Posterior vena cava (tissue), 2 donors: ENCODE data around the gene BPIFB6. TPM values are rescaled to one million over a fixed set of nuclear protein-coding genes. Genes with fewer than 3 reads are reported as not detected.

ENCODE experiments used
- total RNA-seq, 2 donors: library from RNA; stranded (reverse); fragmentation: NEBNext Ultra II Directional; extraction: Animal tissue kit (Norgen Biotek cat#: 25700); gene quantifications; one replicate each; pipeline ENCODE4 v1.2.1, GENCODE V29; 2021
- donor health status: DM: yes; HTN: yes; CAD: no.
- donor health status: DM: yes; HTN: yes; CAD: no.

The BPIFB6 gene
- total RNA-seq, 2 donors from 2014 or later, result not detected

Other genes starting within 250 kb of the BPIFB6 start
- gene MAPRE1, start 211.7 kb upstream of the BPIFB6 start, total RNA-seq, result 100 to 1,000 TPM; 127 to 141 TPM
- gene EFCAB8, start 172.7 kb upstream of the BPIFB6 start, total RNA-seq, result under 1 TPM; 0.28 to 0.81 TPM
- not detected for gene SUN5, start 27.2 kb upstream of the BPIFB6 start, total RNA-seq
- not detected for gene BPIFB2, start 23.9 kb upstream of the BPIFB6 start, total RNA-seq
- not detected for gene BPIFB3, start 22.3 kb downstream of the BPIFB6 start, total RNA-seq
- not detected for gene BPIFB4, start 48.0 kb downstream of the BPIFB6 start, total RNA-seq
- gene BPIFA2, start 136.5 kb downstream of the BPIFB6 start, total RNA-seq, result not detected
- not detected for gene BPIFA3, start 185.7 kb downstream of the BPIFB6 start, total RNA-seq
- not detected for gene BPIFA1, start 204.3 kb downstream of the BPIFB6 start, total RNA-seq